GM18502 (cell line): Measurements from ENCODE around the gene GAL3ST3.
"Not testable (repeated sequence)": the region's sequence is repeated elsewhere in the genome, so short reads cannot be mapped to it uniquely, and the experiment has no call there.

Experiments
- ATAC-seq: cut with Tn5 transposase; IDR thresholded peaks from one replicate; pipeline ENCODE4 v1.9.1; 2021; ENCODE audit warnings: mild to moderate bottlenecking; ENCODE audit not compliant: unreplicated experiment, poor library complexity

The GAL3ST3 gene

GRCh38 chr11:66047541-66048365 lies 1.2 kb downstream of the GAL3ST3 start:
- no peak for ATAC-seq

- no peak for ATAC-seq
Measured at GRCh38 chr11:66046901-66047300, 2.1 kb downstream of the GAL3ST3 start.

GRCh38 chr11:66045177-66045639 lies 3.8 kb downstream of the GAL3ST3 start:
- ATAC-seq: peak; percentile 72

- ATAC-seq: no peak
Measured at GRCh38 chr11:66044757-66045156, 4.2 kb downstream of the GAL3ST3 start.

- no peak for ATAC-seq
Measured at GRCh38 chr11:66042996-66043906, 5.7 kb downstream of the GAL3ST3 start.

- ATAC-seq: no peak
Measured at GRCh38 chr11:66042227-66042995, 6.5 kb downstream of the GAL3ST3 start.

GRCh38 chr11:66039765-66040164 lies 9.2 kb downstream of the GAL3ST3 start:
- no peak for ATAC-seq

GRCh38 chr11:66037327-66037726 lies 11.6 kb downstream of the GAL3ST3 start:
- ATAC-seq: no peak

GRCh38 chr11:66036334-66036710 lies 12.6 kb downstream of the GAL3ST3 start:
- no peak for ATAC-seq

GRCh38 chr11:66035653-66036333 lies 13.2 kb downstream of the GAL3ST3 start:
- no peak for ATAC-seq

- ATAC-seq: no peak
Measured at GRCh38 chr11:66032957-66033735, 15.8 kb downstream of the GAL3ST3 start.

- no peak for ATAC-seq
Measured at GRCh38 chr11:66026017-66026529, 22.9 kb downstream of the GAL3ST3 start, which contains the start of gene CATSPER1. CATSPER1 (minus strand) TSS chr11:66026479; CDS start chr11:66026379, 100 bp downstream.

- not testable (repeated sequence) for ATAC-seq
Measured at GRCh38 chr11:66023186-66023440, 25.8 kb downstream of the GAL3ST3 start.

GRCh38 chr11:66022401-66023185 lies 26.4 kb downstream of the GAL3ST3 start:
- ATAC-seq: no peak

- ATAC-seq: no peak
Measured at GRCh38 chr11:66020618-66021357, 28.2 kb downstream of the GAL3ST3 start.

- no peak for ATAC-seq
Measured at GRCh38 chr11:66020212-66020611, 28.7 kb downstream of the GAL3ST3 start.

GRCh38 chr11:66017321-66017720 lies 31.6 kb downstream of the GAL3ST3 start:
- ATAC-seq: no peak

GRCh38 chr11:66016793-66017177 lies 32.2 kb downstream of the GAL3ST3 start:
- ATAC-seq: no peak
